Stimulated activated naive CD8-positive, alpha-beta T cell treated with anti-CD3 and anti-CD28 coated beads, Interleukin-15, Interleukin-2, amounts not matched to agents 100 ng/mL and 50 ng/mL, for 24 hours (primary cell): ENCODE results near the gene EPB41L2.
"Not testable (repeated sequence)": the region's sequence is repeated elsewhere in the genome, so short reads cannot be mapped to it uniquely, and the experiment has no call there.

Experiments
- H3K27ac Mint-ChIP-seq: one replicate; pipeline ENCODE4 v1.8.0; 2021; ENCODE audit warnings: mild to moderate bottlenecking, mixed read lengths
- H3K27me3 Mint-ChIP-seq: one replicate; pipeline ENCODE4 v1.8.0; 2021; ENCODE audit warnings: mixed read lengths
- H3K36me3 Mint-ChIP-seq: one replicate; pipeline ENCODE4 v1.8.0; 2021; ENCODE audit warnings: low read depth, mixed read lengths
- H3K4me1 Mint-ChIP-seq: one replicate; pipeline ENCODE4 v1.8.0; 2021; ENCODE audit warnings: low read depth, mixed read lengths
- H3K4me3 Mint-ChIP-seq: one replicate; pipeline ENCODE4 v1.8.0; 2021; ENCODE audit warnings: mild to moderate bottlenecking, mixed read lengths
- H3K9me3 Mint-ChIP-seq: one replicate; pipeline ENCODE4 v1.8.0; 2021; ENCODE audit warnings: mixed read lengths

EPB41L2 gene

GRCh38 chr6:131063028-131063763 is at the start of gene EPB41L2:
EPB41L2 (minus strand) TSS chr6:131063245; CDS start chr6:130956485, 106,760 bp downstream.
- peaks cover 30% of the 10 kb centered on the region for H3K4me1 Mint-ChIP-seq
- H3K36me3 Mint-ChIP-seq: no peaks in the 10 kb centered on the region
- H3K4me3 Mint-ChIP-seq: peak within 1 kb of the TSS; percentile 88
- peak within 1 kb of the TSS; percentile 78 for H3K27ac Mint-ChIP-seq
- H3K27me3 Mint-ChIP-seq: peaks cover 9% of the 10 kb centered on the region
- H3K9me3 Mint-ChIP-seq: no peaks in the 10 kb centered on the region

GRCh38 chr6:131112249-131112648 is 49.2 kb upstream of the EPB41L2 start:
- Mint-ChIP-seq H3K4me1 (peaks cover 9% of the 10 kb centered on the region), H3K4me3 (no peak overlapping the region), H3K27me3 (no peaks in the 10 kb centered on the region), H3K9me3 (no peaks in the 10 kb centered on the region), H3K36me3 (no peaks in the 10 kb centered on the region), H3K27ac (no peak overlapping the region)

- H3K4me1 Mint-ChIP-seq: peaks cover 9% of the 10 kb centered on the region
- H3K4me3 Mint-ChIP-seq: no peak overlapping the region
These were observed 44.1 kb upstream of the EPB41L2 start for GRCh38 chr6:131107151-131107550.

GRCh38 chr6:131103901-131104300 is 40.9 kb upstream of the EPB41L2 start:
- no peaks in the 10 kb centered on the region for H3K9me3 Mint-ChIP-seq
- H3K4me3 Mint-ChIP-seq: no peak overlapping the region
- no peak overlapping the region for H3K27ac Mint-ChIP-seq
- peaks cover 9% of the 10 kb centered on the region for H3K4me1 Mint-ChIP-seq
- no peaks in the 10 kb centered on the region for H3K27me3 Mint-ChIP-seq
- H3K36me3 Mint-ChIP-seq: no peaks in the 10 kb centered on the region

More at GRCh38 chr6:131107151-131107550, 44.1 kb upstream of the EPB41L2 start:
- H3K27ac Mint-ChIP-seq: no peak overlapping the region
- no peaks in the 10 kb centered on the region for H3K36me3 Mint-ChIP-seq
- H3K9me3 Mint-ChIP-seq: no peaks in the 10 kb centered on the region
- H3K27me3 Mint-ChIP-seq: no peaks in the 10 kb centered on the region

- H3K4me1 Mint-ChIP-seq: peaks cover 4% of the 10 kb centered on the region
- no peaks in the 10 kb centered on the region for H3K36me3 Mint-ChIP-seq
- H3K4me3 Mint-ChIP-seq: no peak overlapping the region
- no peak overlapping the region for H3K27ac Mint-ChIP-seq
- H3K9me3 Mint-ChIP-seq: no peaks in the 10 kb centered on the region
- H3K27me3 Mint-ChIP-seq: no peaks in the 10 kb centered on the region
These were observed 40.3 kb upstream of the EPB41L2 start for GRCh38 chr6:131103296-131103695.

GRCh38 chr6:131101911-131102680 is 39.1 kb upstream of the EPB41L2 start:
- Mint-ChIP-seq H3K9me3 (no peaks in the 10 kb centered on the region), H3K4me3 (no peak overlapping the region), H3K4me1 (no peaks in the 10 kb centered on the region), H3K27me3 (no peaks in the 10 kb centered on the region), H3K27ac (no peak overlapping the region), H3K36me3 (no peaks in the 10 kb centered on the region)

GRCh38 chr6:131096786-131097185 is 33.7 kb upstream of the EPB41L2 start:
- Mint-ChIP-seq H3K4me3 (no peak overlapping the region), H3K9me3 (peaks cover 4% of the 10 kb centered on the region), H3K4me1 (no peaks in the 10 kb centered on the region), H3K36me3 (peaks cover 4% of the 10 kb centered on the region), H3K27ac (no peak overlapping the region), H3K27me3 (no peaks in the 10 kb centered on the region)

GRCh38 chr6:131093334-131093733 is 30.3 kb upstream of the EPB41L2 start:
- peaks cover 2% of the 10 kb centered on the region for H3K4me1 Mint-ChIP-seq
- H3K4me3 Mint-ChIP-seq: no peak overlapping the region
- no peaks in the 10 kb centered on the region for H3K27me3 Mint-ChIP-seq
- no peak overlapping the region for H3K27ac Mint-ChIP-seq
- H3K36me3 Mint-ChIP-seq: peaks cover 4% of the 10 kb centered on the region
- peaks cover 11% of the 10 kb centered on the region for H3K9me3 Mint-ChIP-seq

GRCh38 chr6:131091944-131092343 is 28.9 kb upstream of the EPB41L2 start:
- not testable (repeated sequence) for H3K27ac Mint-ChIP-seq, H3K36me3 Mint-ChIP-seq, H3K4me3 Mint-ChIP-seq, H3K27me3 Mint-ChIP-seq, H3K4me1 Mint-ChIP-seq
- H3K9me3 Mint-ChIP-seq: peaks cover 11% of the 10 kb centered on the region

GRCh38 chr6:131090339-131090738 is 27.3 kb upstream of the EPB41L2 start:
- H3K27me3 Mint-ChIP-seq, H3K4me1 Mint-ChIP-seq, H3K27ac Mint-ChIP-seq, H3K4me3 Mint-ChIP-seq, H3K36me3 Mint-ChIP-seq: not testable (repeated sequence)
- H3K9me3 Mint-ChIP-seq: peaks cover 11% of the 10 kb centered on the region

- Mint-ChIP-seq H3K4me1 (no peaks in the 10 kb centered on the region), H3K9me3 (peaks cover 2% of the 10 kb centered on the region), H3K27me3 (no peaks in the 10 kb centered on the region), H3K36me3 (no peaks in the 10 kb centered on the region), H3K4me3 (no peak overlapping the region), H3K27ac (no peak overlapping the region)
These were observed 21.9 kb upstream of the EPB41L2 start for GRCh38 chr6:131084982-131085381.

- H3K4me3 Mint-ChIP-seq: no peak overlapping the region
- no peaks in the 10 kb centered on the region for H3K4me1 Mint-ChIP-seq
- H3K27ac Mint-ChIP-seq: no peak overlapping the region
- H3K9me3 Mint-ChIP-seq: no peaks in the 10 kb centered on the region
- H3K36me3 Mint-ChIP-seq: no peaks in the 10 kb centered on the region
- H3K27me3 Mint-ChIP-seq: no peaks in the 10 kb centered on the region
These were observed 20.6 kb upstream of the EPB41L2 start for GRCh38 chr6:131083687-131084086.

- H3K27ac Mint-ChIP-seq: no peak overlapping the region
- H3K27me3 Mint-ChIP-seq: no peaks in the 10 kb centered on the region
- H3K4me3 Mint-ChIP-seq: no peak overlapping the region
- H3K36me3 Mint-ChIP-seq: no peaks in the 10 kb centered on the region
- H3K9me3 Mint-ChIP-seq: no peaks in the 10 kb centered on the region
- no peaks in the 10 kb centered on the region for H3K4me1 Mint-ChIP-seq
These were observed 19.3 kb upstream of the EPB41L2 start for GRCh38 chr6:131082335-131082734.

- no peaks in the 10 kb centered on the region for H3K27me3 Mint-ChIP-seq
- no peak overlapping the region for H3K4me3 Mint-ChIP-seq
- H3K36me3 Mint-ChIP-seq: no peaks in the 10 kb centered on the region
- H3K9me3 Mint-ChIP-seq: no peaks in the 10 kb centered on the region
- no peaks in the 10 kb centered on the region for H3K4me1 Mint-ChIP-seq
- H3K27ac Mint-ChIP-seq: no peak overlapping the region
These were observed 17.0 kb upstream of the EPB41L2 start for GRCh38 chr6:131080084-131080483.

- Mint-ChIP-seq H3K36me3 (peaks cover 4% of the 10 kb centered on the region), H3K27ac (no peak overlapping the region), H3K27me3 (no peaks in the 10 kb centered on the region), H3K4me3 (no peak overlapping the region), H3K9me3 (peaks cover 4% of the 10 kb centered on the region), H3K4me1 (peaks cover 5% of the 10 kb centered on the region)
These were observed 10.5 kb upstream of the EPB41L2 start for GRCh38 chr6:131073577-131073976.
